Esophagus squamous epithelium (tissue), 5 donors: Measurements from ENCODE around the gene CPNE4. TPM values are rescaled to one million over a fixed set of nuclear protein-coding genes. Genes with fewer than 3 reads are reported as not detected.

Experiments
- DNase-seq: peaks from one replicate; lab custom pipeline; 2025; lab: John Stamatoyannopoulos, UW
- H3K27ac ChIP-seq, 4 donors: fragments of 200-600 bp; sonication (generic); one replicate each; pipeline ENCODE4 v1.5.1; 2016 to 2019; ENCODE audit warnings: mild to moderate bottlenecking in 1 of 4
- H3K27me3 ChIP-seq, 4 donors: fragments of 200-600 bp; sonication (generic); 1 replicate in 3 of 4; 2 replicates in 1 of 4; pipeline versions ENCODE4 v1.5.1 to v1.6.0; 2017 to 2021; ENCODE audit warnings: antibody characterized with exemption in 1 of 4
- H3K36me3 ChIP-seq, 3 donors: fragments of 200-600 bp; sonication (generic); one replicate each; pipeline ENCODE4 v1.5.1; 2016 to 2019
- H3K4me1 ChIP-seq, 3 donors: fragments of 200-600 bp; sonication (generic); one replicate each; pipeline ENCODE4 v1.5.1; 2017 to 2019
- H3K4me3 ChIP-seq, 4 donors: fragments of 200-600 bp; sonication (generic); 1 replicate in 3 of 4; 2 replicates in 1 of 4; pipeline ENCODE4 v1.5.1; 2016 to 2019; ENCODE audit warnings: mild to moderate bottlenecking in 2 of 4, moderate library complexity in 1 of 4
- H3K9me3 ChIP-seq, 3 donors: fragments of 200-600 bp; sonication (generic); one replicate each; pipeline ENCODE4 v1.5.1; 2016 to 2019
- CTCF ChIP-seq, 6 experiments: fragments of 450-650 bp in 4 of 6; fragments of 200-600 bp in 2 of 6; sonication (generic) in 2 of 6; IDR thresholded peaks; one replicate each; pipeline ENCODE4 v1.5.1; 2016 to 2019; ENCODE audit warnings: antibody characterized with exemption in 6 of 6, mild to moderate bottlenecking in 4 of 6, moderate library complexity in 4 of 6
- POLR2A ChIP-seq, 4 donors: fragments of 450-650 bp; IDR thresholded peaks; one replicate each; pipeline ENCODE4 v1.6.1; 2017; ENCODE audit warnings: antibody characterized with exemption in 4 of 4, mild to moderate bottlenecking in 4 of 4, moderate library complexity in 3 of 4
- WGBS, 2 donors: methylation state at CpG; one replicate each; pipeline ENCODE4 v1.1.5; 2018; 5-methylcytosine and 5-hydroxymethylcytosine counted together
- intact Hi-C: fragments of 100-400 bp; cut with DNase I; formaldehyde crosslinking; loops from one replicate; pipeline ENCODE4 v1.15.0; 2022
- total RNA-seq, 4 donors: library from RNA; depleted of rRNA; stranded (reverse); fragments of >200 nt; gene quantifications; one replicate each; pipeline ENCODE4 v1.1.0, GENCODE V29; 2016
- donor health status: DM: yes; HTN: yes; CAD: no.

CPNE4 gene
- total RNA-seq, 4 donors from 2014 or later: 0.19 TPM; not detected in 3

GRCh38 chr3:131819381-131820055 lies 215.3 kb downstream of the CPNE4 start:
- no peaks in the 10 kb centered on the region for H3K4me1 ChIP-seq
- H3K27ac ChIP-seq: no peak overlapping the region
- TF ChIP-seq POLR2A (IDR thresholded peaks at IDR 0.05) (no peak), CTCF (IDR thresholded peaks at IDR 0.05) (no peak)
- intact Hi-C loops: no loop called here
- no peaks in the 10 kb centered on the region for H3K27me3 ChIP-seq
- no peak for DNase-seq
- H3K9me3 ChIP-seq: no peaks in the 10 kb centered on the region
- H3K4me3 ChIP-seq: no peak overlapping the region
- H3K36me3 ChIP-seq: no peaks in the 10 kb centered on the region
- WGBS, 2 donors: 49 to 51% methylated on average over 5 of the region's 5 CpGs

- H3K4me3 ChIP-seq: no peak overlapping the region
- no peaks in the 10 kb centered on the region for H3K27me3 ChIP-seq
- no peak overlapping the region for H3K27ac ChIP-seq
- WGBS, 2 donors: 69 to 77% methylated on average over 1 of the region's 1 CpG
- DNase-seq: no peak
- intact Hi-C loops: no loop called here
- no peak for TF ChIP-seq CTCF (IDR thresholded peaks at IDR 0.05)
- TF ChIP-seq POLR2A (IDR thresholded peaks at IDR 0.05): no peak
- no peaks in the 10 kb centered on the region for H3K4me1 ChIP-seq
- no peaks in the 10 kb centered on the region for H3K36me3 ChIP-seq
- H3K9me3 ChIP-seq: no peaks in the 10 kb centered on the region
These were observed 222.4 kb downstream of the CPNE4 start for GRCh38 chr3:131812433-131812832.

GRCh38 chr3:131811481-131811880 lies 223.3 kb downstream of the CPNE4 start:
- intact Hi-C loops: no loop called here
- Histone ChIP-seq H3K36me3 (no peaks in the 10 kb centered on the region), H3K4me1 (no peaks in the 10 kb centered on the region), H3K9me3 (no peaks in the 10 kb centered on the region), H3K4me3 (no peak overlapping the region), H3K27ac (no peak overlapping the region), H3K27me3 (no peaks in the 10 kb centered on the region)
- no peak for TF ChIP-seq POLR2A (IDR thresholded peaks at IDR 0.05)
- no peak for TF ChIP-seq CTCF (IDR thresholded peaks at IDR 0.05)
- WGBS, 2 donors: 75 to 80% methylated on average over 2 of the region's 2 CpGs
- no peak for DNase-seq

GRCh38 chr3:131807822-131808221 lies 227.0 kb downstream of the CPNE4 start:
- 86 to 91% methylated on average over 3 of the region's 3 CpGs for WGBS, 2 donors
- Histone ChIP-seq H3K9me3 (no peaks in the 10 kb centered on the region), H3K27me3 (no peaks in the 10 kb centered on the region), H3K4me1 (no peaks in the 10 kb centered on the region), H3K27ac (no peak overlapping the region), H3K4me3 (no peak overlapping the region), H3K36me3 (no peaks in the 10 kb centered on the region)
- intact Hi-C loops: no loop called here
- TF ChIP-seq POLR2A (IDR thresholded peaks at IDR 0.05) (no peak), CTCF (IDR thresholded peaks at IDR 0.05) (no peak)
- DNase-seq: no peak

GRCh38 chr3:131806736-131807135 lies 228.1 kb downstream of the CPNE4 start:
- 62 to 68% methylated on average over 4 of the region's 4 CpGs for WGBS, 2 donors
- no peak overlapping the region for H3K27ac ChIP-seq
- no peak overlapping the region for H3K4me3 ChIP-seq
- H3K36me3 ChIP-seq: no peaks in the 10 kb centered on the region
- DNase-seq: no peak
- H3K27me3 ChIP-seq: no peaks in the 10 kb centered on the region
- H3K9me3 ChIP-seq: no peaks in the 10 kb centered on the region
- H3K4me1 ChIP-seq: no peaks in the 10 kb centered on the region
- intact Hi-C loops: no loop called here
- TF ChIP-seq POLR2A (IDR thresholded peaks at IDR 0.05) (no peak), CTCF (IDR thresholded peaks at IDR 0.05) (no peak)
